Measurements from ENCODE around the gene TIGIT.

DNA sequence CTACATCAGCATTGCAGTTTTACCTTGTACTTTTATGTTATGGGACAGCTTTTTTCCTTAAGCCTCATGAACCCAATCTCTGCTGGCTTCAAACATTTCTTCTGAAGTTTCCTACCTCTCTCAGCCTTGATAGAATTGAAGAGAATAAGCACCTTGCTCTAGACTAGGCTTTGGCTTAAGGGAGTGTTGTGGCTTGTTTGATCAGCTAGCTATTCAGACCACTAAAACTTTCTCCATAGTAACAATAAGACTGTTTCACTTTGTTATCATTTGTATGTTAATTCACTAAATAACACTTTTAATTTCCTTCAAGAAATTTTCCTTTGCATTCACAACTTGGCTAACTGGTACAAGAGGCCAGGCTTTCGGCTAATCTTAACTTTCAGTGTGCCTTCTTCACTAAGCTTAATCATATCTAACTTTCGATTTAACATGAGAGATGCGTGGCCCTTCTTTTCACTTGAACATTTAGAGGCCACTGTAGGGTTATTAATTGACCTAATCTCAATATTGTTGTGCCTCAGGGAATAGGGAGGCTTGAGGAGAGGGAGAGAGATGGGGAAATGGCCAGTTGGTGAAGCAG lies 8.1 kb upstream of the TIGIT start:
- TF ChIP-seq YY1 (IDR thresholded peaks at IDR 0.05; ENCODE audit: insufficient read depth, insufficient read length), result no peak
- no peak for TF ChIP-seq SUZ12 (IDR thresholded peaks at IDR 0.05; ENCODE audit: extremely low read depth, insufficient read depth, insufficient read length)
- TF ChIP-seq ZNF274 (IDR thresholded peaks at IDR 0.05; ENCODE audit: low read depth, low read length), result no peak
